GM21825 (cell line): ENCODE results near the gene DTNB.

Experiments used
- ATAC-seq: cut with Tn5 transposase; IDR thresholded peaks from one replicate; pipeline ENCODE4 v1.9.1; 2021; ENCODE audit warnings: mild to moderate bottlenecking, moderate library complexity; ENCODE audit not compliant: unreplicated experiment

Gene DTNB

DNA sequence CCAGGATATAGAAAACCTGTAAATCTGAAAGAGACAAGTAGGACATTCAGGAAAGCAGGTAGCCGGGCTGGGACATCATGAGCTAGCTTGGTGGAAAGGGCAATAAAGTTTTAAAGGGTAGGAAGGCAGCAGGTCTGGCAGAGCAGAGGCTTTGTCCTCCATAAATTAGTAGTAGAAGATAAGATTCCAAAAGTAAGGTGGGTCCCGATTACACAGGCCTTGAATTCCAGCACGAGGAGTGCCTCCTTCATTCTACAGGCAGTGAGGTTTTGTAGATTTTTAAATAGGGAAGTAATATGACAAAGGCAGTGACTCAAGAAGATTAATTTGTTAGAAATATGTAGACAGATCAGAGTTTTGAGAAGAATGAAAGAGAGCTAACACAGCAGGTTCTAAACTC is 160.7 kb downstream of the DTNB start:
- no peak for ATAC-seq

DNA sequence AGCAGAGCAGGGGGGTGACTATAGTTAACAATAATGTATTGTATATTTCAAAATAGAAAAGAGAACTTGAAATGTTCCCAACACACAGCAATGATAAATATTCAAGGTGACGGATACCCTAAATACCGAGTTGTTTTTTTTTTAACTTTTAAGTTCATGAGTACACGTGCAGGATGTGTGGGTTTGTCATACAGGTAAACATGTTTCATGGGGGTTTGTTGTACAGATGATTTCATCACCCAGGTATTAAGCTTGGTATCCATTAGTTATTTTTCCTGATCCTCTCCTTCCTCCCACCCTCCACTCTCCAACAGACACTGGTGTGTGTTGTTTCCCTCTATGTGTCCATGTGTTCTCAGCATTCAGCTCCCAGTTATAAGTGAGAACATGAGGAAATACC is 167.2 kb downstream of the DTNB start:
- no peak for ATAC-seq

DNA sequence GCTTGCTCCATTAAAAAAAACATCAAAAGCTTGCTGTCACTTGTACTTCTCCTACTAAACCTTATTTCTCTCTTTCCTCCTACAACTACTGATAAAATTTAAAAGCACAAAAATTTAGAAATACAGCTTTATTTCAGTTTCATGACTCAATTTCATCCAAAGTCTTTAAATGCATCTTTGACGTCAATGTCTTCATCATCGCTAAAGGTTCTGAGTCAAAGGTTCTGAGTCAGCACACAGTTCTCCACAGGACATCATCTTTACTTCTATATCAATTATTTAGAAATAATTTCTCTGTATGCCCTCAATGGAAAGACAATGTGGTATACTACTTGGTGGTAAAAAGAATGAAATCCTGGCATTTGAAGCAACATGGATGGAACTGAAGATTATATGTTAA is 167.8 kb downstream of the DTNB start:
- no peak for ATAC-seq

DNA sequence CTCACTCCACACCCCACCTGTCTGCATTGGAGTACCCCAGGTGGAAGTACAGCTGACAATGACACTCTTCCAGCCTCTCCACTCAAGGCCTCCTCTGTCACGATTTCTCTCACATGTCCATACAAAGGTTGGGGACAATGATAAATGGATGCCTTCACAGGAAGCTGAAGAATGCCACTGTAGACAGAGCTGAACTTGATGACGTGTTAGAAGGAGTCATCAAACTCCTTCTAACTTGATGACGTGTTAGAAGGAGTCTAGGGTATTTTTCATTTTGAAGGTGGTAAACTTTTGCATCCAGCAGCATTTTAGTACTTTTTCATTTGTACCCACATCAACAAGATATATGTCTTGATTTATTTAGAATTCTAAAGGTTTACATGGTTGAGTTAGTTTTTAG is 168.2 kb downstream of the DTNB start:
- ATAC-seq = no peak

DNA sequence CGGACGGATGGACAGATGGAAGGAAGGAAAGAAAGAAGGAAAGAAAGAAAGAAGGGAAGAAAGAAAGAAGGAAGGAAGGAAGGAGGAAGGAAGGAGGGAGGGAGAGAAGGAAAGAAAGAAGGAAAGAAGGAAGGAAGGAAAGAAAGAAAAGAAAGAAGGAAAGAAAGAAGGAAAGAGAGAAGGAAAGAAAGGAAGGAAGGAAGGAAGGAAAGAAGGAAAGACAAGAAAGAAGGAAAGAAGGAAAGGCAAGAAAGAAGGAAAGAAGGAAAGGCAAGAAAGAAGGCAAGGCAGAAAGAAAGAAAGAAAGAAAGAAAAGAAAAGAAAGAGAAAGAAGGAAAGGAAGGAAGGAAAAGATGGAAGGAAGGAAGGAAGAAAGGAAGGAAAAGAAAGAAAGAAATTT is 169.1 kb downstream of the DTNB start:
- ATAC-seq = no peak

DNA sequence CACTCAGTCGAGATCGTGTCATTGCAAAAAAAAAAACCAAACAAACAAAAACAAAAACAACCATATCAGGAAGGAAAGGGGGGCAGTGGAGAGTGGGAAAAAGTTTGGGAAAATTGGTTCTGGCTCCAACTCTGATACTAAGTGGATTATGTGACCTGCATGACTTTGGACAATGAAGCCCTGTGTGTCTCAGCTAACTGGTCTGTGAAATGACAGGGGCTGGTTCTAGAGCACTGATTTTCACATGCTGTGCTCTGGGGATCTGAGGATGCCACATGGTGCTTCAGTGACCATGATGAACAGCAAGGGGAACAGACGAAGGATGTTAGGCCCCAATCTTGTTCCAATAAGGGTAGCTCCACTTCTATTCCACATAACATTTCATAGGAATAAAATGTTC is 174.2 kb downstream of the DTNB start:
- ATAC-seq = no peak

DNA sequence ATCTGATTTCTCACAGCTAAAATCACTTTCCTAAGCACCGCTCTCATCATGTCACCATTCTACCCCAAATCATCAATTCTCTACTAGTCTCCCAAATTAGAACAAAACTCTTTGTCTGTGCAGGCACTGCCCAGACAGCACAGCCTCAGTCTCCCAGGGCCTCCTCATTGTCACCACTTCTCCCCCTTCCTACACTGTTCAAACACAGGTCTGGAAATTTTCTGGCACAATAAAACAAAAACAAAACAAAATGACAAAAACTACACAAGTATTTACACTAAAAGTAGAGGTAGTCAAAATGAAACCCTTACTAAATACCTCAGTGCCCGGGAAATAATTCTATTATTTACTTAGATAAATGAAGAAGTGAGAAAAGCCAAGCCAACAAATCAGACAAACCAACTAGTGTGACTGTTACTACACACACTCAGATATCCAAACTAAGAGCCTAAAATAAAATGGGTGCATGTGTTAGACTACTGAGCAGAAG is 175.4 kb downstream of the DTNB start:
- ATAC-seq = peak; percentile 60

DNA sequence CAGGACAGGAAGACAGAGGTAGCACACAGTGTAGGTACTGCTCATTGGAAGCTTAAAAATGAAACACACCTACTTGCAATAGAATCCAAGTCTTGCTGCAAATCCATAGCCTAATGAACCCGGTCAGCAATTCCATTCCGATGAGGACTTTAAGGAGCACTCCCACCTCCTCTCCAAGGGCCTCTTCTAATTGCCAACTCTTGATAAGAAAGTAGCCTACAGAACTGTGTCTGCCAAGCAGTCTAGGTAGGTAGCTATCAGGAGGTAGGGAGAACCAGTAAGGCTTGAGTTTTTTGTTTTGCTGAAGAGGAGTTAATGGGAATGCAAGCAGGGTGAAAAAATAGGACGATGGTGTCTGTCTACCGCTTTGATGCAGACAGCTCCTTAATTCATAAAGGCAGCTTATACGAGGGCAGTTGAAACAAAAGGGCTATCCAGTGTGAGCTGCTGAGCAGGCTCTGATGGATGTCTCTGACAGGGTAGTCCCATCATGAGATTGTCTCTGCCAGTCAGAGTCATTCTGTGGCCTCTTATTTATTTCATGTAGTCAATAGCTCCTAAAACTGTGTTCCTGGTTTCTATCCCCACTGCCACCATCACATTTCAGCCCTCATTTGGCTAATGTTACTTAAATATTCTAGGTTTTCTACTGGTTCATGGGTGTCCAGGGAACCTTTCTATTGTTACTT is 176.0 kb downstream of the DTNB start:
- peak; percentile 12 for ATAC-seq

DNA sequence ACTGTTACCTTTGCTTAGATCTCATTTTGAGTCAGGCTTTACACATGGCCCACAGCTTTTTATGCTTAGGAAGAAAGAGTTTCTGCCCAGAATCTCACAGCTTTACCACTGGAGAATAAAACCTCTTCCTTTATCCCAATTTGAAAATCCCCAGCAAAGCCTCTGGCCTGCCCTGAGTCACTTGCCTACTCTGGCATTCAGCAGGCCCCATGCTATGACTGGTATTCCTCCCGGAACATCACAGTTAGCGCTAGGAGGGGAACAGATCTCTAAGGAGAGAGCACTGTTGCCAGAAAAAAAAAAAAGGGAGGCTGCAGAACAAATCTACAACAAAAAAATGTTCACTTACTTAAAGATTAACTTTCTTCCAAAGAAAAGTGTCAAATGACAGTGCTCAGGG is 178.8 kb downstream of the DTNB start:
- no peak for ATAC-seq

DNA sequence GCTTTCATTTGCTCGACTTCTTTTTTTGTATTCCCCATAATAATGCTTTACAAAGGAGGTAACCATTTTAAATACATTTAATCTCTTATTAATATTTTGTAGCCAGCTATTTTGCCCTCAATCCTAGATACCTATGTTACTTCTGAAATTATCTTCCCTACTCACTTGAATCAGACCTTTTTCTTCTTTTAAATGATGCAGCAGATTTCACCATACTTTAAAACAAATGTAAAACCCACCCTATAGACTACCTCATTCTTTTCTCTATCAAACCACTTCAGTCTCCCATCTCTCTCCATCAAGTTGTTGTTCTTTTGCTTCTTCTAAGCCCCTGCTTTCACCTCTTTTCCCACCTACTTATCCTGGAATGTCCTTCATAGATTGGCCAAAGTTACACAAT is 180.2 kb downstream of the DTNB start:
- no peak for ATAC-seq

DNA sequence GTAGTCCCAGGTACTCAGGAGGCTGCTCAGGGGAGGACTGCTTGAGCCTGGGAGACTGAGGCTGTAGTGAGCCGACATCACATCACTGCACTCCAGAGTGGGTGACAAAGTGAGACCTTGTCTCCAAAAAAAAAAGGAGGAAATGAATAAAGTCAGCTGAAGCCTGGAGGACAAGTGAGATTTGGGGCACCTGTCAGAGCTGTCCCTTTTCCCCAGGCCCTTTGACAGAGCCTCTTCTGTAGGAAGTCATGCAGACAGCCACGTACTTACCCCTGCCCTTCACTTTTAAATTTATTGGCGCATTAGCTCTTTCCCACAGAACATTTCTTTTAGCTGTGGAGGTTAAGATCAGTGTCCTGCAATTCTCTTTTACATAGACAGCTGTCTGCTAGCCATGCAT is 180.7 kb downstream of the DTNB start:
- ATAC-seq = no peak

DNA sequence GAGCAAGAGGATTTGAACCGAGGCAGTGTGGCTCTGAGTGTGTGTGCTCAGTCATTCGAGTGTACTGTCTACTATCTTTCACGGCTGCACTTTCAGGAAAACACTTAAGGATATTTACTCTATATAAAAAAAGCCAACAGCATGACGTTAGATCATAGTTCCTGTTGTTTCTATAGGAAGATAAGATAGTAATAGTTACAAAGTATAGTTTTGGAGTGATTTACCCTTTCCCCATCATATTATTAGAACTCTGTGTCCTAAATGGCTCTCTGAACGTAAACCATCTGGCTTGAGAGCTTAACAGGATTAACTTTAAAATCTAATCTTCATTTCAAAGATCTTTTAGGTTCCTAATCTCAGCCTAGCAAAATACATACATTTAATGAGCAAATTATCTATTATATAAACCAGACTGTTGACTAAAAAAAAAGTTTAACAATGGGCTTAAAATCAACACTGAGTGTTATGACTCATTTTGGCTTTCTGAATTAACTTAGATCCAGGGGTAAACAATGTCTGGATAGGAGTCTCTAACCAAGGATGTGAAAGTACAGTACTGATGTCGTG is 181.3 kb downstream of the DTNB start:
- ATAC-seq = no peak

DNA sequence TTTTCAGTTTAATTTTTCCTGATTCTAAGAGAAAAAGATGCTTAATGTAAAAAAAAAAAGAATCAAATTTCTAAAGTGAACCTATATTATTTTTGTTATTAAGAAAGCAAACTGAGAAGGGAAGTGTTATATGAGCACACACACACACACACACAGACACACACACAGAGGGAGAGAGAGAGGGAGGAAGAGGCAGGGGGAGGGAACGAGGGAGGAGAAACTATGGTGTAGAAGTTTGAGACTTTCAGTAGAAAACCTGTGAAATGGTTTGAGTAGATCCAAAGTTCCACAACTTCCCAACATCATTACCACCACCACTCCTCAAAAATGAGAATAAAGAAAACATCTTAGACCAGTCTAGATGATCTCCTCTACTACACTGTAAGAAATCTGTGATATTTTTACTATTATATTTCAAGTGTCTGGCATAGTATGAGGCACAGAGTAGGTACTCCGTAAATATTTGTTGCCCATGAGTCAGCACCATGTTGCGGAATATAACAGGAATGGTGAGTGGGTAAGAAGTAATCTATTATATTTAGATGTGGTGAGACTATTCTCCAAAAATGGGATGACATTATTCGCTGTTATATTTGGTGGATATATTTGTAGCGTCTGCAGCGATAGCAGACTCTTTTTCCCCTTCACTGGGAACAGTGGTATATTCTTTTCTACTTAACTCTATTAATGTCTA is 182.2 kb downstream of the DTNB start:
- ATAC-seq = no peak

DNA sequence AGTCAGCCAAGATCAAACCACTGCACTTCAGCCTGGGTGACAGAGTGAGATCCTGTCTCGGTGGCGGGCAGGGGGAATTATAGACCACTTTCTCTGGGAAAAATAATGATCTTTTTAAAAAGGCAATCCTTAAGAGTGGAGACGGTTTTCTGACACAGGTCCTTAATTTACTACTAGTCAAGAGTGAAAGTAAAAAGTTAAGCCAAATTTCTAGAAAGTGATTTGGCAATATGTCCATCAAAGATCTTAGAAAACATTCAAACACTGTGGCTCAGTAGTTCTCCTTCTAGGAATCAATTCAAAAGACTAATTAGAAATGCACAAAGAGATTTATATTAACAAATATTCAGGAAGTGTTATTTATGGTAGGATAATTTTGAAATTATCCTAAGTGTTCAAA is 183.2 kb downstream of the DTNB start:
- ATAC-seq = no peak

DNA sequence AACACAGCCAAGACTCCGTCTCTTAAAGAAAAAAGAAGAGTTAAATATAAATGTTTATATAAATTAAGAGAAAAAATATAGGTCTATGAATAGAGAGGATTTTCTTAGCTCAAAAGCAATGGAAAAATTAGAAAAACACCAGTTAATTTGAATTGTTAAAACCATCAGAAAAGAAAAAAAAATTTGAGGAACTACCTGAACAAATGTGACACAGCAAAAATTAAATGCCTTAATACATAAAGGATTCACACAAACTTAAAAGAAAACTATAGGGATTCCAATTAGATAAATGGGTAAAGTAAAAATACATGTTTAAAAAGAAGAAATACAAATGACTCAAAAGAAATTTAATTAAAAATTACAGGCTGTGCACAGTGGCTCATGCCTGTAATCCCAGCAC is 183.7 kb downstream of the DTNB start:
- ATAC-seq = no peak

DNA sequence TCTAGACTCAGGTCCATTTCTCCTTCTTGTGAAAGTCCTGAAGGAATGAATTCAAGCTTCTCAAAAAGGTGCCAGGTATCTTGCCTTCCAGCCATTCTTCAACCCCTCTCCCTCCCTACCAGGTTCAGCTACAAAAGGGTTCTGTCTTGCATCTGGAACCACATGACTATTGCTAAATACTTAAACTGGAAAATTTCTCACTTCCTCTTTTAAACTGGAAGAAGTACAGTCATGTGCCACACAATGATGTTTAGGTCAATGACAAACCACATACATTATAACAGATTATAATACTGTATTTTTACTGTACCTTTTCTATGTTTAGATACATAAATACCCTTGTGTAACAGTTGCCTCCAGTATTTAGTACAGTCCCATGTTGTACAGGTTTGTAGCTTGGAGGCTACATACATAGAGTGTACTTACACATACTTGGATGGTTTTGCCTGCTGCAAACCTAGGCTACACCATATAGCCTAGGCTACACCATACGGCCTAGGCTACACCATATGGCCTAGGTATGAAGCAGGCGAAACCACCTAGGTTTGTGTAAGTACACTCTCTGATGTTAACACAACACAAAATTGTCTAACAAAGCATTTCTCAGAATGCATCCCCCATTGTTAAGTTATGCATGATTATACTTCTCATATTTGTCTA is 189.6 kb downstream of the DTNB start:
- ATAC-seq = peak; percentile 68

DNA sequence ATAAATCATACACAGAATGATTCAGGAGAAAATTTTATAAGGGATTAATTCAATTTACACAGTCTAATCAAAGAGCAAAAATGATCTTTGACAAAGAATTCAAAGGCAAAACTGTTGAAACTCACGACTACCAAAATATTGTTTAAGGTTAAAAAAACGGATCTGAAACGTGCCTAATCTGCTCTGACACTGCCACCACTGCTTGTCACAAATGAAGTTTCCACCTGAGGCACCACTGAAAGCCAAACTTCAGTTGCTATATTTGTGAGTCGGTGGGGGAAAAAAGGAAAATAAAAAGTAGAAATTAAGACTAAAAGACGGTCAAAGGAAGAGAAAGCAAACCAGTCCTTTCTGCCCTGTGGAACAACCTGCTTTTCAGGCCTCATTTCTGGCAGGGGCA is 191.0 kb downstream of the DTNB start:
- ATAC-seq = no peak

DNA sequence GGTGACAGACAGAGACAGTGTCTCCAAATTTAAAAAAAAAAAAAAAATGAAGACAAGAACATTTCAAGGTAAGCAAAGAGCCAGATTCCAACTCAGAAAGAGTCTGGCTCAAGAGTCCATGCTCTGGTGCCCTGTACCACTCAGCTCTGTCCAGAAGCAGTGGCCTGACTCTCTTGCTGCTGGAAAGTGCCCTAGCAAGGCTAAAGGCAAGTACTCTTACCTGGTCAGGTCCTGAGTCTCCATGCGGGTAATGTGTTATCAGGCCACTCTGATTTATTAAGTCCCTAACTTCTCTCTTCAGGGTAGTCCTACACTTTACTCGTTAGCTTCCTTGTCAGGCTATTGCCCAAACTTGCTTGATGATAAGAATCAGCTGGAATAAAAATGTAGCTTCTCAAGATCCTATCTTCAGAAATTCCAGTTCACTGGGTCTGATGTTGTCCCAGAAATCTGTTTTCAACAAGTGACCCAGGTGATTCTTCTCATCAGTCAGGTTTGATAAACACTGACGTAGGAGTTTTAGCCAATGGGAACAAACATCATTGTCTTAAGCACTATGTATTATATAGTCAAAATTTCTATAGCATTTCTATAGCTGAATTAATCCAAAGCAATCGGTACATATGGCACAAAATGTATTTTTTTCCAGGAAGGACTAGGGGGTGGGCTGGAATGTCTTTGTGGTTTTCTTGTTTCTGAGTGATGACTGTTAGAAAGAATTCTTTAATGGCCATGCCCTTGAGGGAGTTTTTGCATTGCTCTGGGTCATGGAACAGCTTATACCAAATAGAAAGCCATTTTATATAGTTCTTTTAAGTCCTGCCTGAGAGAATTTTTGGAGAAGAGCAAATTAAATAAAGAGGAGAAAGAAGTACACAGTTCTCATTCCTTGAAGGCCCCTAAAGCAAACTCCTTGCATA is 191.7 kb downstream of the DTNB start:
- no peak for ATAC-seq

DNA sequence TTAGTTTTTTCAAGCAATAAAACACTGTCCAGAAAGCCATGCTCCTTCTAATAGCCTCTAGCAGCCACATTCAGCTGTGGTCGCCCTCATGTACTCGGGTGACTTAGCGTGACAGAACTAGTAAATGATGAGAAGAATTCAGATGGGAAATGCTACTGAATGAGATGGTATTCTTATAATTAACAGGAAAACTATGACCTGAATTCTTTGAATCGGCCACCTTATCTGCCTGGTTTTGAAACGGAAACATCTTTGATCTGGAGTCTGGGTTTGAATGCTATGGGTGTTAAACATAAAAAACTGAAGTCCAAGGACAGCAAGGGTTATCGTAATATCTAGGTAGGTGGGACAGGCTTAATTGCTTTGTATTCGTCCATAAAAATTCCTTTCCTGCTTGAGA is 192.8 kb downstream of the DTNB start:
- no peak for ATAC-seq

DNA sequence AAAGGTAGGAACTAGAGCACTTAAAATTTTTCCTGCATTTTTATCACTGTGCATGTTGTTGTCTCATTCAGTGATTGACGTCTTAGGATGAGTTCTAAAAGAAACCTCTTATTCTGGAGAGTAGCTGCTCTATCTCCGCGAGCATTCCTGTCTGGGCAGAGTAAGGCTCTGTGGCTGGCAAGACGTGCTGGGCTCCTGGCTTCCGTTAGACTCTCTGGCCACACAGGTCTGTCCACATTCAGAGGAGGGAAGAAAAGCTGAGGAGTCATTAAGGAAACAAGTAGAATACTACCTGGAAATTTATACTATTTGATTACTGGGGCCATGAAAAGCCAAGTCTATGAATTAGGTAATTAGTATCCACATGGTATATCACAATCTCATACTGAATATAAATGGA is 193.6 kb downstream of the DTNB start:
- ATAC-seq = no peak

DNA sequence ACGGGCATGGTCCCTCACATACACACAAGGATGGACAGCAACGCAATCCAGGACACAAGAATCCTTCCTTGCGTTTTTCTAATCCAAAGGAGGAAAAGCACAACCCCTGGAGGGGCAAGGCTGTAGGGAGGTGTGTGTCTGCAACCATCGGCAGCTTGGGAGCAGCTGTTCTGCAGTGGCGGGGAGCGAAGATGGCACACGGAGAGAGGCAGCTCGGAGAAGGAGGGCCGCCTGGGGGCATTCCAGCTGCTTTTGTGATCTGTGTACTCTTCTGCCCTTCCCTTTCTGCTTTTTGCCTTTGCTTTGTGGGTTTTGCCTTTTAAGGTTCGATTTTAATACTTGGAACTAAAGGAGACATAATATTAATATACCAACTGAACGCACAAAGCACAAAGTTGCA is 194.6 kb downstream of the DTNB start:
- ATAC-seq = no peak
